Prostate gland (tissue), 2 donors: Measurements from ENCODE around the gene ITGA7. TPM values are rescaled to one million over a fixed set of nuclear protein-coding genes. Genes with fewer than 3 reads are reported as not detected.

ENCODE experiments used
- DNase-seq: peaks from one replicate; pipeline ENCODE4 v3.0.0-alpha.2; 2019; ENCODE audit warnings: low spot score
- H3K27ac ChIP-seq, 2 donors: fragments of 200-600 bp; sonication (generic); 2 replicates each; pipeline ENCODE4 v1.5.1; 2017 to 2019
- H3K27me3 ChIP-seq: fragments of 200-600 bp; sonication (generic); replicated peaks from 2 replicates; pipeline ENCODE4 v1.5.1; 2019; ENCODE audit not compliant: insufficient read depth
- H3K36me3 ChIP-seq, 2 donors: fragments of 200-600 bp; sonication (generic); 1 replicate in 1 of 2; 2 replicates in 1 of 2; pipeline versions ENCODE4 v1.5.1 to v1.8.1; 2017 to 2019
- H3K4me1 ChIP-seq: fragments of 200-600 bp; sonication (generic); replicated peaks from 2 replicates; pipeline ENCODE4 v1.5.1; 2019
- H3K4me3 ChIP-seq, 2 donors: fragments of 200-600 bp; sonication (generic); 2 replicates each; pipeline ENCODE4 v1.5.1; 2017 to 2019
- H3K9me3 ChIP-seq: fragments of 200-600 bp; sonication (generic); 2 replicates; pipeline ENCODE4 v1.5.1; 2017
- POLR2A ChIP-seq: fragments of 450-650 bp; IDR thresholded peaks from one replicate; pipeline ENCODE4 v1.6.1; 2016; ENCODE audit warnings: antibody characterized with exemption, mild to moderate bottlenecking
- POLR2AphosphoS5 ChIP-seq: sonication (generic); formaldehyde crosslinking; IDR thresholded peaks from one replicate; pipeline ENCODE4 v1.6.1; 2017; ENCODE audit warnings: antibody characterized with exemption
- WGBS: methylation state at CpG from one replicate; pipeline ENCODE4 v1.1.5; 2018; 5-methylcytosine and 5-hydroxymethylcytosine counted together
- intact Hi-C: fragments of 100-400 bp; cut with DNase I; formaldehyde crosslinking; loops from one replicate; pipeline ENCODE4 v1.14.2; 2022
- total RNA-seq, 2 donors: library from RNA; depleted of rRNA; stranded (reverse); fragments of >200 nt; gene quantifications; one replicate each; pipeline ENCODE4 v1.1.0, GENCODE V29; 2016
- TF ChIP-seq, protein P1 (sequence below), 4 experiments: fragments of 200-600 bp in 2 of 4; fragments of 450-650 bp in 2 of 4; sonication (generic) in 2 of 4; IDR thresholded peaks; 1 replicate in 3 of 4; 2 replicates in 1 of 4; pipeline ENCODE4 v1.5.1; 2016 to 2019; ENCODE audit warnings: antibody characterized with exemption in 4 of 4, mild to moderate bottlenecking in 2 of 4, moderate library complexity in 2 of 4

The ITGA7 gene
- total RNA-seq, 2 donors from 2014 or later, result 17.4 to 37.0 TPM

DNA sequence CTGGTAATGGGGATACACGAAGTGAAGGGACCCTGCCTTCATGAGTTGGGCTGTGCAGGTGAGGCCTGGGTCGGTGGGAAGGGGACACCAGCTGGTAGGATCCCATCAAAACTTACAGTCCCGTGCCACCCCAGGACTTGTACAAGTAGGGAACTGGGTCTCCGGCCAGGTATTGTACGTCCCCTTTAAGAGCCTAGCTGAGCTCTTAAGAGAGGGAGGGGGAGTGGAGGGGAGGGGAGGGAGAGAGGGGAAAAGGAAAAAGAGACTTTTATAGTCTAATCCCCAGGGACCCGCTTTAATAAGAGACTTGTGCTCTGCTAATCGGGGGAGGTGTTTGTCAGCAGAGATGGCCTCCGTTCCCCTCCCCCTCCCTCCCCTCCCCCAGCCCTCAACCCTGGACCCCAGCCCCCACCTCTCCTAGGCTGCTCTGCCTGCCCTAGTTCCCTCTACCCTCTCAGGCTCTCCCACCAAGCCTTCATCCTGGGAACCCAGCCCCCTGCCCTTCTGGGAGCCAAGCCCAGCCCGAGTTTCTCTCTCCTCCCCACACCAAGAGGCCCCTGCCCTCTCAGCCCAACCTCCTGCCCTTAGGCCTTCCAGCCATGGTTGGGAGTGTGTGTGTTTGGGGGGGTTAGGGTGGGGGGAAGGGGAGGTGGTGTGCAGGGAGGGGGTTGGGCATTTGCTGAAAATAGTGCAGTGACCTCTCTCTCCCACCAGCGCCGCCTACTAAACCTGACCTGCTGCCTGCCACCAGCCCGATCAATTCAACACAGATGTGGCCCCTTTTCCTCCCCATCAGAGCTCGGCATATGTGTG lies 37.9 kb upstream of the ITGA7 start:
- TF ChIP-seq POLR2A, result no peak
- TF ChIP-seq POLR2AphosphoS5, result no peak
- TF ChIP-seq, protein P1, sequence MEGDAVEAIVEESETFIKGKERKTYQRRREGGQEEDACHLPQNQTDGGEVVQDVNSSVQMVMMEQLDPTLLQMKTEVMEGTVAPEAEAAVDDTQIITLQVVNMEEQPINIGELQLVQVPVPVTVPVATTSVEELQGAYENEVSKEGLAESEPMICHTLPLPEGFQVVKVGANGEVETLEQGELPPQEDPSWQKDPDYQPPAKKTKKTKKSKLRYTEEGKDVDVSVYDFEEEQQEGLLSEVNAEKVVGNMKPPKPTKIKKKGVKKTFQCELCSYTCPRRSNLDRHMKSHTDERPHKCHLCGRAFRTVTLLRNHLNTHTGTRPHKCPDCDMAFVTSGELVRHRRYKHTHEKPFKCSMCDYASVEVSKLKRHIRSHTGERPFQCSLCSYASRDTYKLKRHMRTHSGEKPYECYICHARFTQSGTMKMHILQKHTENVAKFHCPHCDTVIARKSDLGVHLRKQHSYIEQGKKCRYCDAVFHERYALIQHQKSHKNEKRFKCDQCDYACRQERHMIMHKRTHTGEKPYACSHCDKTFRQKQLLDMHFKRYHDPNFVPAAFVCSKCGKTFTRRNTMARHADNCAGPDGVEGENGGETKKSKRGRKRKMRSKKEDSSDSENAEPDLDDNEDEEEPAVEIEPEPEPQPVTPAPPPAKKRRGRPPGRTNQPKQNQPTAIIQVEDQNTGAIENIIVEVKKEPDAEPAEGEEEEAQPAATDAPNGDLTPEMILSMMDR (IDR thresholded peaks at IDR 0.05), result no peak
- H3K9me3 ChIP-seq, result no peaks in the 10 kb centered on the region
- DNase-seq, result no peak
- peak overlapping the region; percentile 68 to 72 for H3K27ac ChIP-seq
- H3K4me3 ChIP-seq, result no peak overlapping the region
- H3K27me3 ChIP-seq, result no peaks in the 10 kb centered on the region
- H3K36me3 ChIP-seq, result no peaks in the 10 kb centered on the region
- intact Hi-C loops, result no loop called here
- WGBS, result 11% methylated on average over 13 of the region's 13 CpGs
- peaks cover 4% of the 10 kb centered on the region for H3K4me1 ChIP-seq

DNA sequence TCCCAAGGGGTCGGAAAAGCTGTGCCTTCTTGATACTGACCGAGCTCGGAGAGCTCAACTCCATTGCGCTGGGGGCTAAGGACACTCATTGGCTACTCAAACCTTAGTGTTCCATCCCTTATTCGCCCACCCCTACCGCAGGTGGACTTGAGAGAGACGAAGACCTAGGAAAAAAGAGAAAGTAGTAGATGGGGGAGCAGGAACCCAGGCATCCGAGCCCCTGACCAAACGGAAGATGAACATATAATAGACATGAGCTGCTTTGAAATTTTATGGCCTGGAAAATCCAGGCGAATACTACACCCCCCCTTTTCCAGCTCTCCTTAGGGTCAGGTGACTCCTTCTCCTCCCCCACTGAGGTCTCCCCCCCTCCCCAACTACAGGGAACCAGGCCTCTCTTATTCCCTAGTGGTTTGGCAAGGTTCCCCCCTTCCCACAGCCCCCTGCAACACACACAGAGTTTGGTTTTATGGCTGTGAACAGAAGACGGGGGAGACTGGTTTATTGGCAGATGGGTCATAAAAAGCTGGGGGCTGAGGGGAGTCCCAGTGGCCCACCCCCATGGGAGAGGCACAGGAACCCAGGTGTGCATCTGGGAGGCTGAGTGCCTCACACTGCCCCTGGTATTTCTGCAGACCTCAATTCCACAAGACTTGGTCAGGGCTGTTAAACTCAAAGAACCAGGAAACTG lies 36.8 kb upstream of the ITGA7 start:
- Histone ChIP-seq H3K27ac (peak overlapping the region; percentile 68 to 72), H3K9me3 (no peaks in the 10 kb centered on the region), H3K4me3 (peak overlapping the region; percentile 48 to 50), H3K4me1 (peaks cover 4% of the 10 kb centered on the region), H3K36me3 (no peaks in the 10 kb centered on the region), H3K27me3 (no peaks in the 10 kb centered on the region)
- 10% methylated on average over 11 of the region's 11 CpGs for WGBS
- intact Hi-C loops, result no loop called here
- TF ChIP-seq POLR2AphosphoS5 (no peak), POLR2A (no peak)
- TF ChIP-seq, protein P1 (IDR thresholded peaks at IDR 0.05), result no peak
- no peak for DNase-seq

DNA sequence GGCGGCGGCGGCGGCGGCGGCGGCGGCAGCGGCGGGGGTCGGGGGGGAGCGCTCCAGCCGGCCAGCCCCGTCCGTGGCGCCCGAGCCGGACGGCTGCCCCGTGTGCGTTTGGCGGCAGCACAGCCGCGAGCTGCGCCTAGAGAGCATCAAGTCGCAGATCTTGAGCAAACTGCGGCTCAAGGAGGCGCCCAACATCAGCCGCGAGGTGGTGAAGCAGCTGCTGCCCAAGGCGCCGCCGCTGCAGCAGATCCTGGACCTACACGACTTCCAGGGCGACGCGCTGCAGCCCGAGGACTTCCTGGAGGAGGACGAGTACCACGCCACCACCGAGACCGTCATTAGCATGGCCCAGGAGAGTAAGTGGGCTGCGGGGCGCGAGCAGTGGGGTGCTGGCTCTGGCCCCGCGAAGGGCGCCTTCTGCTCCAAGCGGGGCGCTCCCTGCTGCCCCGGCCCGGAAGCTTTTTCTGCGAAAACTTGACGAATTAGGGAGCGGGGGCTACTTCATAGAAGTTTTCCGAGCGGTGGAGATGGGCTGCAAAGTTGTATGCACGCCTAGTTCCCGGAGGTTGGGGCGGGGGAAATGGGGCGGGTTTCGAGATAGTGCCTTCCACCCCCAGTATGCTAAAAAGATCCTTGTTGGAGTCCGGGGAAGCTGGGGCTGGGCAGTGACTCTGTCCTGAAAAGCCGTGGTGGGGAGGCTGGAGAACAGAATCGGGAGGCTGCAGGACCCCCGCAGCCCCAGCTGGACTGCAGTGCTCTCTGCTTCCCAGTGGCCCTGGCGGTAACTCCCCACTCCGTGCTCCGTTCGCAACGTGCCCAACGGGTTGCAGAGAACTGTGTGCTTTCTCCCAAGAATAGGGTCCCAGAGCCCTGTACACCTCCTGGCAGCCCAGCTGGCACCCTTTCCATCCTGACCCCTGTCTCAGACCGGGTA lies 36.0 kb upstream of the ITGA7 start:
- Histone ChIP-seq H3K4me3 (peak overlapping the region; percentile 48 to 50), H3K27me3 (no peaks in the 10 kb centered on the region), H3K4me1 (peaks cover 4% of the 10 kb centered on the region), H3K9me3 (no peaks in the 10 kb centered on the region), H3K36me3 (no peaks in the 10 kb centered on the region), H3K27ac (peak overlapping the region; percentile 68 to 72)
- intact Hi-C loops, result loop anchor here (2.0 kb wide), 1 partner anchor 53 kb away; no protein-coding TSS in a partner anchor
- TF ChIP-seq POLR2AphosphoS5, result no peak
- TF ChIP-seq, protein P1 (IDR thresholded peaks at IDR 0.05), result peak in 1 of 4 experiments; percentile 15
- under 1% methylated on average over 46 of the region's 73 CpGs for WGBS
- DNase-seq, result peak; percentile 38

DNA sequence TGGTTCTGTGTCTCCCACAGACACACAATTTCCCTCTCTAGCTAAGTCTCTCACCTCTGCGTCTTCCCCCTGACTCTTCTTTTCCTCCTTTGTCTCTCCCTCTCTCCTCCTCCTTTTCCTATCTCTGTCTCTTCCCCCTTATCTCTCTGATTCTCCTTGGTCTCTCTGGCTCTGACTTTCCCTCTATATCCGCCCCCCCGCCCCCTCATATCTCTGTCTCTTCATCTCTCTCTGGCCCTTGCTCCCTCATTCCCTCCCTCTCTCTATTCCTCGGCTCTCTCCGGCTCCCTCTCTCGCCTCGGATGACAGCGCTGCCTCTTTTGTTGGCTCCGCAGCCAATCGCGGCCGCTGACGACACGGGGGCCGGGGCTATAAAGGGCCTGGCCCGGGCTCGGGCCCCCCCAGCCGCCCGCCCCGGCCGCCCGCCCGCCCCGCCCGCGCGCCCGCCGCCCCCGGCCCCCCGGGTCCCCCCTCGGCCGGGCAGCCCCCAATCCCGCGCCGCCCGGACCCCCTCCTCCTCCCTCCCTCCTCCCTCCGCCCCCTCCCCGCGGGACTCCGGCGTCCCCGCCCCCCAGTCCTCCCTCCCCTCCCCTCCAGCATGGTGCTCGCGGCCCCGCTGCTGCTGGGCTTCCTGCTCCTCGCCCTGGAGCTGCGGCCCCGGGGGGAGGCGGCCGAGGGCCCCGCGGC lies 35.2 kb upstream of the ITGA7 start, which contains the start of gene GDF11:
Gene GDF11, plus strand, starts transcription at position 404 of the 687 bp plus-strand sequence. Its CDS starts 195 bp downstream, at position 599.
- peak within 1 kb of the TSS; percentile 48 to 50 for H3K4me3 ChIP-seq
- DNase-seq, result peak; percentile 76
- peak within 1 kb of the TSS; percentile 68 to 72 for H3K27ac ChIP-seq
- no peaks in the 10 kb centered on the region for H3K9me3 ChIP-seq
- intact Hi-C loops, result loop anchor here (2.0 kb wide), 1 partner anchor 54 kb away; no protein-coding TSS in a partner anchor
- WGBS, result 0% methylated on average over 15 of the region's 53 CpGs
- TF ChIP-seq POLR2A (peak; percentile 73), POLR2AphosphoS5 (peak; percentile 94)
- TF ChIP-seq, protein P1 (IDR thresholded peaks at IDR 0.05), result no peak
- no peaks in the 10 kb centered on the region for H3K36me3 ChIP-seq
- peaks cover 4% of the 10 kb centered on the region for H3K4me1 ChIP-seq
- H3K27me3 ChIP-seq, result no peaks in the 10 kb centered on the region
